SKM-1 treated with dmso at 0.1 percent for 144 hours (cell line): ENCODE measurements around the gene ESRP2.

Experiments
- DNase-seq: peaks from one replicate; lab custom pipeline; 2025; ENCODE audit not compliant: unreplicated experiment; lab: John Stamatoyannopoulos, UW

ESRP2 gene

GRCh38 chr16:68235887-68236136, at the start of gene ESRP2:
TSS of gene ESRP2 (minus strand) at chr16:68236127. CDS start at chr16:68236045, 82 bp downstream.
- no peak for DNase-seq

- DNase-seq: no peak
Observed at GRCh38 chr16:68285683-68286082, 49.8 kb upstream of the ESRP2 start.

GRCh38 chr16:68284847-68285246, 48.9 kb upstream of the ESRP2 start:
- DNase-seq: peak; percentile 80

DNA sequence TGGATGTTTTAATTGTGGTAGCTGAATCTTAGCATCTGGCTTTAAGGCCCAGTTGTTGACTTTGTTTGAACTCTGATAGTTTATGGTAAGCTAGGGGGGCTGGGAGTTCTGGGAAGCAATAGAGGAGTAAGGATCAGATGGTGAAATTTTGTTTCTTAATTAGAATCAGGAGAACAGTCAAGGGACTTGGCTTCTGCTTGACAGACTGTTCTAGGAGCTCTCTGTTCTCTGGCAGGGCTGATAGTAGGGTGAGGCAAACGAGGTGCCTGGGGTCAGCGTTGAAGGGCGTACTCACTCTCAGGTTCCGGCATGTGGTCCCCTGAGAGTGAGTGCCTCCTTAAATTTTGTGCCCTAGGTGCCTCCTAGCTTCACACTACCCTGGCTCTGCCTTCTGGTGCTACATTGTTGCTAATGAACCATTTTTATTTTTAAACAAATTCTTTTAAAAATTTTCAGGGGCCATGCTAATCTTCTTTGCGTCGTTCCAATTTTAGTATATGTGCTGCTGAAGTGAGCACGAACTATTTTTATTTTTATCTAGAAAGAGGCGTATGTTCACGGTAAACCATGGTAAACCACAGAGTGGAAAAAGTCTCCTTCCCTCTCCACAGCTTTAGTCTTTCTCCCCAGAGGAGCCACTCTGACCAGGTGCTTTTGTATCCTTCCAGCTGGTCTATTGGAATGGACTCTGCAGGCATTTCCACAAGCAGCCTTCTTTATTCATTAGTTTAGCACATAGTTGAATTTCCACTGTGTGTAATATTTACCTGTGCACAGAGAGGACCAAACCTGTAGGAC, 48.1 kb upstream of the ESRP2 start:
- DNase-seq: no peak

DNA sequence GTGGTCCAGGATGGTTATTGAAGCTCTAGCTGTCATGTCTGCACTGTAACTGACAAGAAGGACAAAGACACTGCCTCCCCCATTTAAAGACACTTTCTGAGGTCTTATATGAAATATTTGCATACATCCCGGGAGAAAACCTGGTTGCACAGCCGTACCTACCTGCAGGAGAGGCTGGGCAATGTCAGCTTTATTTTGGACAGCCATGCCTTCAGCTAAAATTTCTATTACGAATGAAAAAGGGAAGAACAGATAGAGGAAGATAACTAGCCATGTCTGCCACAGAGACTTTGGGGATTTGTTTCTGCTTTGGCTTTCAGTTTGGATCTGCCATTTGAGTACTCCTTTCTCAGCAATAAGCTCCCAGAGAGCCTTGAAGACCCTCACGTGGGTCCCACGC, 47.4 kb upstream of the ESRP2 start:
- DNase-seq: no peak

- no peak for DNase-seq
Observed at GRCh38 chr16:68282064-68282452, 46.1 kb upstream of the ESRP2 start.

DNA sequence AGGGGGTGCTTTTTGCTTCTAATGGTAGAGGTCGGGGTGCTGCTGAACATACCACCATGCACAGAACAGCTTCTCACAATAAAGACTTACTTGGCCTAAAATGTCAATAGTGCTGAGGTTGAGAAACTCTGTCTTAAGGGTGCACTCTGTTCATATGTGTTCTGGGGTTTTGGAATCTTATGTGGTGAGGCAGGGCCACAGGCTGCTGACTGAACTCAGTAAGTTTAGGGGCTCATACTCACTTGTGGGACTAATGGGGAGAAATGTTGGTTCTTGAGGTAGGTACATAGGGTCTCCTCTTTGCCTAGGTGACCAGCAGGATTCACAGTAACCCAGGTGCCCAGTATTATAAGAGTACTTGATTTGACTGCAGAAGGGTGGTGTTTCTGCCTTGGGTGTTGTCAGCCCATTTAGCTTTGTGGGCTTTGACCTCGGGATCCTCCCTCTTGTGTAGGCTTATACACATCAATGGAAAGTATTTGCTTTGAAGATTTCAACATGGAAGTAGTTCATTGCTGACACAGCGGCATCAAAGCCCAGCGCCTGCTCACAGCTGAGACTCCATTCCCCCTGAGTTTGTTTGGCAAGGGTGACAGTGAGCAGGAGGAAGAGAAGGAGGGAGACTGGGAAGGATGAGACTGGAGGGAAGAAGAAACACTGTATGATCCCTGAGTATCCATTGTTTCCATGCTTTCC, 45.6 kb upstream of the ESRP2 start:
- DNase-seq: no peak

DNA sequence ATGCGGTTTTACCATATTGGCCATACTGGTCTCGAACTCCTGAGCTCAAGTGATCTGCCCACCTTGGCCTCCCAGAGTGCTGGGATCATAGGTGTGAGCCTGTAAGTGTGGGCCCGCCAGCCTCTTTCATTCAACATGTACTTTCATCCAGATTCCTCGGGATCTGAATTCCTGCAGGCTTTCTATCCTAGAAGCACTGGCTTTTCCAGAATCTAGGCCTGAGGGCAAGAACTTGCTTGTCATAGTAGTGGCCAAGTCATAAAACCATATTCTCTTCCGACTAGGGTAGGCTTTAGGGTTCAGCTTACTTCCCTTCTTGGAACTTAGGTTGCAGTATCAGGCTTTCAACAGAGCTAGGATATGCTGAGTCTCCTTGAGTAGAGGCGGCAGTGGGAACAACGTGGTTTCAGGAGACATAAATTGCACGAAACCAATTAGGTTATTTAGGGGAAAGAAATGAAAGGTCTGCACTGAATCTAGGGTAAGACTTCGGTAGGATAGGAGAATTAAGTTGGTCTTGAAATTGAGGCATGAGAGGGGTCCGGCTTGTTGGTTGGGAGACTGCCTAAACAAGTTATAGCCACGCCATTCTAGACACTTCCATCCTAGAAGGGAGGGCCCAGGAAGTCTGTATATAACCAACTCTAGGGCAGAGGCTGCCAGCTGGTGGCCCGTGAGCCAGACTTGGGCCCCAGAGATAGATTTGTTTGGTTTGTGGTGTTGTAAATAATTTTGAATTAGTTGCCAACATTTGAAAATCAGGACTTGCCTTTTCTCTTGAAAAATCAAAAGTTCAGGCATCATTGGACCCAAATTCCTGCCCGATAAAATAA, 44.0 kb upstream of the ESRP2 start:
- DNase-seq: no peak

GRCh38 chr16:68276223-68276622, 40.3 kb upstream of the ESRP2 start:
- DNase-seq: no peak

- DNase-seq: peak; percentile 58
Observed at GRCh38 chr16:68275611-68276191, 39.8 kb upstream of the ESRP2 start.

DNA sequence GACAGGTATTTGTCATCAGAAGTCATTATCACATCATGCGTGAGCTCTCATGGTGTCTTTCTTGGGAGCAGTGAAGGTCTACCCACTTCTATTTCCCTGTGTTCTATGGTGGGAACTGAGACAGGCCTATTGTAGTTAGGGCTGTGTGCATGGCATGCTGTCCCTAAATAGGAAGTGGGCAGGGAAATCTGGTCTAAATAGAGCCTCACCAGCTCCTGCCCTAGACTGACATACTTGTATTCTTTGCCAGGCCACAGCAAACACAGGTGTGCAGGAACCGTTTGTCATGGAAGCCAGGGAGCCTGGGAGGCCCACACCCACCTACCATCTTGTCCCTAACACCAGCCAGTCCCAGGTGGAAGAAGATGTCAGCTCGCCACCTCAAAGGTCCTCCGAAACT, 38.5 kb upstream of the ESRP2 start:
- no peak for DNase-seq

DNA sequence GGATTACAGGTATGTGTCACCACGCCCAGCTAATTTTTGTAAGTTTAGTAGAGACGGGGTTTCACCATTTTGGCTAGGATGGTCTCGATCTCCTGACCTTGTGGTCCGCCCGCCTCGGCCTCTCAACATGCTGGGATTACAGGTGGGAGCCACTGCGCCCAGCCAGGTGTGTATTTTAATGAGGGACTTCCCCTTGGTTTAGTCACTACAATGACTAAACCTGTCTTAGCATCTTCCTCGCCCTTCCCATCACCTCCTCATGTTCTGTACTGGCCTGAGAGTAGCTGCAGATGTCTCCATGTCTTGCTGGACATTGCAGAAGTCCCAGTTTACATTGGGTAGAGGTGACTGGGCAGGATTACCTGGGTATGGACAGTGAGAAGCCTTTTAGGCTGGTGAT, 38.0 kb upstream of the ESRP2 start:
- DNase-seq: no peak

- no peak for DNase-seq
Observed at GRCh38 chr16:68273459-68273858, 37.5 kb upstream of the ESRP2 start.

DNA sequence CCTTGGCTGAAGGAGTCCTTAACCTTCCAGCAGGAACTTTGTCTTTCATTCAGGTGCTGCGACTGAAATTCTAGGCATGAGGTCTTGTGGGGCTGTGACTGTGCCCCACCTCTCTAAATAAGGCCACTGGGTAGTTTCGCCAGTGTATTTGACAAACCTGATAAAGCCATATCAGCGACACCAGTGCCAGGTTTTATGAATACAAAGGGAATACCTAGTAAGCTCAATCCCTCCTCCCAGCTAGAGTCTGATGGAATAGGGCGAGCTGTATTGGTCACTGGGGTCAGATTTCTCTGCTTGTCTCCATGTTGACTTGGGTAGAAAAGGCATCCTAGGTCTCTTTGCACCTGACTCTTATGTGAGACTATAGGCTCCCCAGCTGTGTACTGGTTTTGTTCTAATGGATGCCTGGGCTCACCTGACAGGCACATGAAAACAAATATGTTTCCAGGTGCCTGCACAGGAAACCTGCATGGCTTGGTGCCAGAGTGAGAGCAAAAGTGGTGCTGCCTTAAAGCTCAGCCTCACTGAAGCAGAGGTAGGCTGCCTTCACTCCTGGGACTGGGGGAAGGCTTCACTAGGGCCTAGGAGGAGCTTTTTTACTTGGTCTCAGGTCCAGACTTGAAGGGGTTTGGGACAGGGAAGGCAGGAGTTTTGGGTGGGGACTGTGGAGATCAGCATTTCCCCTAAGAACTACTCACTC, 36.7 kb upstream of the ESRP2 start:
- DNase-seq: no peak

DNA sequence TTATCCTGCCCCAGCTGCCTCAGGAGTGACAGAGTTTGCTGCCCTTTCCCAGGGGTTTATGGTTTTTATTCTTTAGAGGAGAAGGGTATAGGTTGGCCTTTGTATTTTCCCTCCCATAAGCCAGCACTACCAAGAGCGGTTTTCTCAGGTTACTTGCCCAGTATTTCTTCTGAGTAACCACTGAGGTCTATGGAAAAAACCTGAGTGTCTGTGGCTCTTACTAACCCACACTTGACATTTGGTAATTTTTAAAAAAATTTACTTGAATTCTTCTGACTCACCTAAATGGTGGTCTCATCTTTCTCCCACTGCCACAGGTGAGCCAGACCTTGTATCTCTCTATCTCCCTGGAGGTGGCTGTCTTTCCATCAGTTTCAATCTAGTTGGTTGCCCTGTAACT, 34.4 kb upstream of the ESRP2 start:
- no peak for DNase-seq

GRCh38 chr16:68269793-68270192, 33.9 kb upstream of the ESRP2 start:
- DNase-seq: no peak

DNA sequence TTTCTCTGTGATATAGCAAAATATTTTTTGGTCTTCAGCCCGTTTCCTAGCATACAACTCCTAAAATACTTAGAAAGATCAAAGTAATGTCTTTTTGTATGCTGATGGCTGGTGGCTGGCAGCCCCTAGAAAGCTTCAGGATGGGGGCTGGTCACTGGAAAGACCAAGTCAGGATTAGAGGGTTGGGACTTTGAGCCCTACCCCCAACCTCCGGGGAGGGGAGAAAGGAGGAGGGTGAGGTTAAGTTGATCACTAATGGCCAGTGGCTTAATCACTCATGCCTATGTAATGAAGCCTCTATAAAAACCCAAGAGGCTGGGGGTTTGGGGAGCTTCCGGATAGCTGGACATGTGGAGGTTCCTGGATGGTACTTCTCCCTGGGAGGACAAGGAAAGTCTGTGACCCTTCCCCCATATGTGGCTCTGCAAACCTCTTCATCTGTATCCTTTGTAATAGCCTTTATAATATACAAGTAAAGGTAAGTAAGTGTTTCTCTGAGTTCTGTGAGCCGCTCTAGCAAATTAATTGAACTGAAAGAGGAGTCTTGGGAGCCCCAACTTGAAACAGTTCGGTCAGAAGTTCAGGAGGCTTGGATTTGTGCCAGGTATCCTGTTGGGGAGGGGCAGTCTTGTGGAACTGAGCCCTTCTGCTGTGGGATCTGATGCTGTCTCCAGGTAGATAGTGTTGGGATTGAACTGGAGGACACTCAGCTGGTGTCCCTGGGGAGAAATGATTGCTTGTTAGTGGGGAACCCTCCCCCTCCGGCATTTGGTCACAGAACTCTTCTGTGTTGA, 31.9 kb upstream of the ESRP2 start:
- DNase-seq: no peak

- peak; percentile 77 for DNase-seq
Observed at GRCh38 chr16:68265078-68265920, 29.4 kb upstream of the ESRP2 start.
